KMS-11 (cell line): ENCODE results near the gene SRSF6.

Experiments used
- H2AFZ ChIP-seq: fragments of 200-600 bp; sonication (generic); 2 replicates; pipeline ENCODE4 v1.6.1; 2016; ENCODE audit warnings: antibody characterized with exemption, mixed run types, low read depth
- H3K27ac ChIP-seq: fragments of 200-600 bp; sonication (generic); 2 replicates; pipeline ENCODE4 v1.6.1; 2016; ENCODE audit warnings: mild to moderate bottlenecking, mixed run types
- H3K27me3 ChIP-seq: fragments of 200-600 bp; sonication (generic); 2 replicates; pipeline ENCODE4 v1.6.1; 2017; ENCODE audit warnings: mild to moderate bottlenecking, low read depth, mixed run types, moderate library complexity; ENCODE audit not compliant: insufficient read depth
- H3K36me3 ChIP-seq: fragments of 200-600 bp; sonication (generic); 2 replicates; pipeline ENCODE4 v1.6.1; 2017; ENCODE audit warnings: mild to moderate bottlenecking, mixed run types; ENCODE audit not compliant: insufficient read depth
- H3K4me1 ChIP-seq: fragments of 200-600 bp; sonication (generic); 2 replicates; pipeline ENCODE4 v1.6.1; 2016; ENCODE audit warnings: mild to moderate bottlenecking, low read depth, mixed run types; ENCODE audit not compliant: poor library complexity, severe bottlenecking
- H3K4me2 ChIP-seq: fragments of 200-600 bp; sonication (generic); 2 replicates; pipeline ENCODE4 v1.7.0; 2016; ENCODE audit warnings: mild to moderate bottlenecking, mixed run types
- H3K4me3 ChIP-seq: fragments of 200-600 bp; sonication (generic); IDR thresholded peaks from 2 replicates; pipeline ENCODE4 v1.6.1; 2017; ENCODE audit warnings: low read depth, low read length, mixed read lengths; ENCODE audit not compliant: insufficient read depth
- H3K79me2 ChIP-seq: fragments of 200-600 bp; sonication (generic); 2 replicates; pipeline ENCODE4 v1.6.1; 2016; ENCODE audit warnings: low read depth, mixed run types; ENCODE audit not compliant: insufficient read depth
- H3K9ac ChIP-seq: fragments of 200-600 bp; sonication (generic); 2 replicates; pipeline ENCODE4 v1.6.1; 2016; ENCODE audit warnings: mild to moderate bottlenecking, mixed run types
- H4K20me1 ChIP-seq: fragments of 200-600 bp; sonication (generic); 2 replicates; pipeline ENCODE4 v1.6.1; 2016; ENCODE audit warnings: mild to moderate bottlenecking, mixed run types; ENCODE audit not compliant: insufficient read depth
- CTCF ChIP-seq: fragments of 200-600 bp; sonication (generic); conservative IDR thresholded peaks from 2 replicates; pipeline ENCODE4 v1.6.1; 2017; ENCODE audit warnings: low read depth, mild to moderate bottlenecking, antibody characterized with exemption, low read length, moderate library complexity, mixed read lengths

Gene SRSF6

GRCh38 chr20:43506238-43506637 is 48.5 kb downstream of the SRSF6 start:
- H3K27me3 ChIP-seq, result no peaks in the 10 kb centered on the region
- H3K4me3 ChIP-seq, result no peak overlapping the region
- no peak overlapping the region for H3K27ac ChIP-seq
- no peak overlapping the region for H3K9ac ChIP-seq
- H4K20me1 ChIP-seq, result no peaks in the 10 kb centered on the region
- no peak overlapping the region for H3K4me2 ChIP-seq
- TF ChIP-seq CTCF, result no peak
- H3K4me1 ChIP-seq, result no peaks in the 10 kb centered on the region
- H3K36me3 ChIP-seq, result no peaks in the 10 kb centered on the region
- no peak overlapping the region for H2AFZ ChIP-seq
- no peaks in the 10 kb centered on the region for H3K79me2 ChIP-seq

- Histone ChIP-seq H3K79me2 (no peaks in the 10 kb centered on the region), H3K27me3 (no peaks in the 10 kb centered on the region), H2AFZ (no peak within 1 kb of the TSS), H4K20me1 (no peaks in the 10 kb centered on the region), H3K4me3 (no peak within 1 kb of the TSS), H3K36me3 (no peaks in the 10 kb centered on the region), H3K27ac (no peak within 1 kb of the TSS), H3K4me2 (no peak within 1 kb of the TSS), H3K9ac (no peak within 1 kb of the TSS), H3K4me1 (no peaks in the 10 kb centered on the region)
- no peak for TF ChIP-seq CTCF
These were observed 49.7 kb downstream of the SRSF6 start, which contains the start of gene L3MBTL1 for GRCh38 chr20:43507150-43508080. L3MBTL1 (plus strand) TSS chr20:43507697; CDS start chr20:43513504, 5,807 bp downstream.

- Histone ChIP-seq H3K36me3 (no peaks in the 10 kb centered on the region), H3K79me2 (no peaks in the 10 kb centered on the region), H3K27ac (no peak overlapping the region), H3K27me3 (no peaks in the 10 kb centered on the region), H3K4me1 (no peaks in the 10 kb centered on the region), H2AFZ (no peak overlapping the region), H3K9ac (no peak overlapping the region), H3K4me2 (no peak overlapping the region), H3K4me3 (no peak overlapping the region), H4K20me1 (no peaks in the 10 kb centered on the region)
- TF ChIP-seq CTCF, result no peak
These were observed 50.4 kb downstream of the SRSF6 start for GRCh38 chr20:43508106-43508505.

- no peak overlapping the region for H3K4me2 ChIP-seq
- H3K4me1 ChIP-seq, result no peaks in the 10 kb centered on the region
- no peak overlapping the region for H3K27ac ChIP-seq
- no peak overlapping the region for H2AFZ ChIP-seq
- TF ChIP-seq CTCF, result no peak
- no peaks in the 10 kb centered on the region for H3K36me3 ChIP-seq
- no peak overlapping the region for H3K9ac ChIP-seq
- H3K27me3 ChIP-seq, result no peaks in the 10 kb centered on the region
- no peak overlapping the region for H3K4me3 ChIP-seq
- H3K79me2 ChIP-seq, result no peaks in the 10 kb centered on the region
- no peaks in the 10 kb centered on the region for H4K20me1 ChIP-seq
These were observed 50.9 kb downstream of the SRSF6 start for GRCh38 chr20:43508604-43509040.
